Smooth muscle cell of the brain vasculature (primary cell): ENCODE results near the gene DPF3.

Experiments
- DNase-seq: peaks from one replicate; pipeline ENCODE4 v3.0.0-alpha.2; 2012; ENCODE audit warnings: low read depth, low spot score

Gene DPF3

GRCh38 chr14:72600551-72601330 is 293.2 kb downstream of the DPF3 start:
- no peak for DNase-seq

GRCh38 chr14:72599579-72600470 is 294.1 kb downstream of the DPF3 start:
- DNase-seq = no peak

GRCh38 chr14:72598306-72598705 is 295.6 kb downstream of the DPF3 start:
- no peak for DNase-seq

- no peak for DNase-seq
These were observed 296.4 kb downstream of the DPF3 start for GRCh38 chr14:72597252-72598233.

- DNase-seq = no peak
These were observed 298.6 kb downstream of the DPF3 start for GRCh38 chr14:72595152-72595862.

GRCh38 chr14:72594099-72594901 is 299.6 kb downstream of the DPF3 start:
- no peak for DNase-seq

GRCh38 chr14:72591391-72591790 is 302.5 kb downstream of the DPF3 start:
- DNase-seq = no peak

GRCh38 chr14:72590577-72590976 is 303.3 kb downstream of the DPF3 start:
- no peak for DNase-seq

- no peak for DNase-seq
These were observed 304.2 kb downstream of the DPF3 start for GRCh38 chr14:72589652-72590051.

GRCh38 chr14:72588521-72588920 is 305.4 kb downstream of the DPF3 start:
- DNase-seq = no peak

- no peak for DNase-seq
These were observed 310.3 kb downstream of the DPF3 start for GRCh38 chr14:72583316-72584272.

- DNase-seq = no peak
These were observed 311.3 kb downstream of the DPF3 start for GRCh38 chr14:72582582-72582981.

- DNase-seq = no peak
These were observed 315.4 kb downstream of the DPF3 start for GRCh38 chr14:72578514-72578913.

GRCh38 chr14:72577521-72577920 is 316.4 kb downstream of the DPF3 start:
- DNase-seq = no peak

GRCh38 chr14:72576258-72576657 is 317.6 kb downstream of the DPF3 start:
- no peak for DNase-seq

- no peak for DNase-seq
These were observed 319.2 kb downstream of the DPF3 start for GRCh38 chr14:72574715-72575114.

GRCh38 chr14:72573725-72574417 is 320.0 kb downstream of the DPF3 start:
- DNase-seq = no peak
